Ishikawa (cell line): Measurements from ENCODE around the gene SHMT1.

ENCODE experiments used
- CEBPB ChIP-seq: IDR thresholded peaks from 2 replicates; pipeline ENCODE4 v1.6.1; 2012
- CREB1 ChIP-seq: IDR thresholded peaks from 2 replicates; pipeline ENCODE4 v1.6.1; 2012; ENCODE audit warnings: low read depth
- EGR1 ChIP-seq: IDR thresholded peaks from 2 replicates; pipeline ENCODE4 v1.6.1; 2012
- EP300 ChIP-seq: IDR thresholded peaks from 2 replicates; pipeline ENCODE4 v1.6.1; 2012; ENCODE audit warnings: borderline replicate concordance
- FOXM1 ChIP-seq: IDR thresholded peaks from 2 replicates; pipeline ENCODE4 v1.6.1; 2012; ENCODE audit warnings: low read depth, borderline replicate concordance
- NFIC ChIP-seq: IDR thresholded peaks from 2 replicates; pipeline ENCODE4 v1.6.1; 2012
- RAD21 ChIP-seq: IDR thresholded peaks from 2 replicates; pipeline ENCODE4 v1.6.1; 2012; ENCODE audit warnings: low read depth
- TAF1 ChIP-seq: IDR thresholded peaks from 2 replicates; pipeline ENCODE4 v1.6.1; 2012; ENCODE audit warnings: low read depth, mild to moderate bottlenecking
- TCF12 ChIP-seq: IDR thresholded peaks from 2 replicates; pipeline ENCODE4 v1.6.1; 2012; ENCODE audit warnings: low read depth
- TEAD4 ChIP-seq: IDR thresholded peaks from 2 replicates; pipeline ENCODE4 v1.6.1; 2012
- YY1 ChIP-seq: IDR thresholded peaks from 2 replicates; pipeline ENCODE4 v1.6.1; 2012; ENCODE audit warnings: low read depth
- ZBTB7A ChIP-seq: IDR thresholded peaks from 2 replicates; pipeline ENCODE4 v1.6.1; 2012; ENCODE audit warnings: low read depth
- TF ChIP-seq, protein P1 (sequence below): IDR thresholded peaks from 2 replicates; pipeline ENCODE4 v1.6.1; 2012
- TF ChIP-seq, protein P2 (sequence below): IDR thresholded peaks from 2 replicates; pipeline ENCODE4 v1.6.1; 2012
- TF ChIP-seq, protein P3 (sequence below): IDR thresholded peaks from 2 replicates; pipeline ENCODE4 v1.6.1; 2012; ENCODE audit warnings: low read depth, mild to moderate bottlenecking

Gene SHMT1

DNA sequence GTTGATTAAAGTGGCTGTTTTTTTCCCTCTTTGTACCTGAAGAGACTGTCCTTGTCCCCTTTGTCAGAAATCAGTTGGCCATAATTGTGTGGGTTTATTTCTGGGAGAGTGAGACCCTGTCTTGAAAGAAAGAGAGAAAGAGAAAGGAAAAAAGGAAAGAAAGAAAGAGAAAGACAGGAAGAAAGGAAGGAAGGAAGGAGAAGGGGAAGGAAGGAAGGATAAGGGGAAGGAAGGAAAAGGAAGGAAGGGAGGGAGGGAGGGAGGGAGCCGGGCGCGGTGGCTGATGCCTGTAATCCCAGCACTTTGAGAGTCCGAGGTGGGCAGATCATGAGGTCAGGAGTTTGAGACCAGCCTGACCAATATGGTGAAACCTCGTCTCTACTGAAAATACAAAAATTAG is 7.4 kb upstream of the SHMT1 start:
- no peak for TF ChIP-seq TAF1
- TF ChIP-seq, protein P1, sequence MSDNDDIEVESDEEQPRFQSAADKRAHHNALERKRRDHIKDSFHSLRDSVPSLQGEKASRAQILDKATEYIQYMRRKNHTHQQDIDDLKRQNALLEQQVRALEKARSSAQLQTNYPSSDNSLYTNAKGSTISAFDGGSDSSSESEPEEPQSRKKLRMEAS, result no peak
- TF ChIP-seq, protein P2, sequence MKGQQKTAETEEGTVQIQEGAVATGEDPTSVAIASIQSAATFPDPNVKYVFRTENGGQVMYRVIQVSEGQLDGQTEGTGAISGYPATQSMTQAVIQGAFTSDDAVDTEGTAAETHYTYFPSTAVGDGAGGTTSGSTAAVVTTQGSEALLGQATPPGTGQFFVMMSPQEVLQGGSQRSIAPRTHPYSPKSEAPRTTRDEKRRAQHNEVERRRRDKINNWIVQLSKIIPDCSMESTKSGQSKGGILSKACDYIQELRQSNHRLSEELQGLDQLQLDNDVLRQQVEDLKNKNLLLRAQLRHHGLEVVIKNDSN, result no peak

DNA sequence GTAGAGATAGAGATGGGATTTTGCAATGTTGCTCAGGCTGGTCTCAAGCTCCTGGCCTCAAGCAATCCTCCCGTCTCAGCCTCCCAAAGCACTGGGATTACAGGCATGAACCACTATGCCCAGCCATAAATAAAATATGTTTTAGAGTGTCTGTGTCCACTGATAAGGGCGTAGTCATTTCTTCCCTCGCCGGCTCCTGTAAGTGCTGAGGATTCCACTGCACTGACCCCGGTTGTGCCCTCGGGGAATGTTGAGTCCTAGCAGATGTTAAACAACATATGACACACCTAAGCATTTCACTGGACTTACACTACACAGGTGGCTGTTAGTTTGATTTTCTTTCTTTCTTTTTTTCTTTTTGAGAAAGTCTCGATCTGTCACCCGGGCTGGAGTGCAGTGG is 5.6 kb upstream of the SHMT1 start:
- TF ChIP-seq RAD21 (no peak), EGR1 (no peak), TEAD4 (no peak), NFIC (no peak), FOXM1 (no peak), CREB1 (no peak), ZBTB7A (no peak), TCF12 (no peak), CEBPB (no peak), YY1 (no peak), TAF1 (no peak), EP300 (no peak)
- TF ChIP-seq, protein P2, result no peak
- TF ChIP-seq, protein P3, sequence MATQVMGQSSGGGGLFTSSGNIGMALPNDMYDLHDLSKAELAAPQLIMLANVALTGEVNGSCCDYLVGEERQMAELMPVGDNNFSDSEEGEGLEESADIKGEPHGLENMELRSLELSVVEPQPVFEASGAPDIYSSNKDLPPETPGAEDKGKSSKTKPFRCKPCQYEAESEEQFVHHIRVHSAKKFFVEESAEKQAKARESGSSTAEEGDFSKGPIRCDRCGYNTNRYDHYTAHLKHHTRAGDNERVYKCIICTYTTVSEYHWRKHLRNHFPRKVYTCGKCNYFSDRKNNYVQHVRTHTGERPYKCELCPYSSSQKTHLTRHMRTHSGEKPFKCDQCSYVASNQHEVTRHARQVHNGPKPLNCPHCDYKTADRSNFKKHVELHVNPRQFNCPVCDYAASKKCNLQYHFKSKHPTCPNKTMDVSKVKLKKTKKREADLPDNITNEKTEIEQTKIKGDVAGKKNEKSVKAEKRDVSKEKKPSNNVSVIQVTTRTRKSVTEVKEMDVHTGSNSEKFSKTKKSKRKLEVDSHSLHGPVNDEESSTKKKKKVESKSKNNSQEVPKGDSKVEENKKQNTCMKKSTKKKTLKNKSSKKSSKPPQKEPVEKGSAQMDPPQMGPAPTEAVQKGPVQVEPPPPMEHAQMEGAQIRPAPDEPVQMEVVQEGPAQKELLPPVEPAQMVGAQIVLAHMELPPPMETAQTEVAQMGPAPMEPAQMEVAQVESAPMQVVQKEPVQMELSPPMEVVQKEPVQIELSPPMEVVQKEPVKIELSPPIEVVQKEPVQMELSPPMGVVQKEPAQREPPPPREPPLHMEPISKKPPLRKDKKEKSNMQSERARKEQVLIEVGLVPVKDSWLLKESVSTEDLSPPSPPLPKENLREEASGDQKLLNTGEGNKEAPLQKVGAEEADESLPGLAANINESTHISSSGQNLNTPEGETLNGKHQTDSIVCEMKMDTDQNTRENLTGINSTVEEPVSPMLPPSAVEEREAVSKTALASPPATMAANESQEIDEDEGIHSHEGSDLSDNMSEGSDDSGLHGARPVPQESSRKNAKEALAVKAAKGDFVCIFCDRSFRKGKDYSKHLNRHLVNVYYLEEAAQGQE, result no peak
- TF ChIP-seq, protein P1, result no peak

DNA sequence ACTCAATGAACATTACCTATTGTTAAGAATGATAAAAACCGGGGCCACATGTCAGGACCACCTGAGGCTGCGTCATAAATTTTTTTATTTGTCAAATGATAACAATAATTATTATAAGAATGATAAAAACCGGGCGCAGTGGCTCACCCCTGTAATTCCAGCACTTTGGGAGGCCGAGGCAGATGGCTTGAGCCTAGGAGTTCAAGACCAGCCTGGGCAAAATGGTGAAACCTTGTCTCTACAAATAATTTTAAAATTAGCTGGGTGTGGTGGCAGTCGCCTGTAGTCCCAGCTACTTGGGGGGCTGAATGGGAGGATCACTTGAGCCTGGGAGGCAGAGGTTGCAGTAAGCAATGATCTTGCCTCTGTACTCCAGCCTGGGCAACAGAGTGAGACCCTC is 816 bp upstream of the SHMT1 start:
- TF ChIP-seq EP300 (no peak), CEBPB (no peak), YY1 (no peak), NFIC (no peak), EGR1 (no peak), TAF1 (no peak)
- TF ChIP-seq, protein P3, result no peak

DNA sequence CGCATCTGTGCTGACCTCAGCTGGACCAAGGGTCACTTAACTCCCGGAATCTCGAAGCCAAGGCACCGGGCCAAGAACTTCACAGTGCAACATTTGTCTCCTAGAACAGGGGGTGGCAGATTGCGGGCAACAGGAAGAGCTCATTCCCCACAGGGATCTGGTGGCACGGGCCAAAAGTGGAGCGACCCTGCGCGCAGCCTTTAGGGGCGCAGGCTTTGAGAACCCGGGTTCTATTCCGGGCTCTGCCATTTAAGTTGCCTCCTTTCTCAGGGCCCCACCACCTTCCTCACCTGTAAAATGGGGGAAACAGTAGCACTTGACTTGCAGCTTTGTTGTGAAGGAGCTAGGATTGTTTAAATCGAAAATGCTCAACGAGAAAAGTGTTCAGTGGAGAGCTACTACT is 651 bp downstream of the SHMT1 start:
- peak; percentile 81; the same call in 1 of the 2 replicates for TF ChIP-seq TCF12
- TF ChIP-seq NFIC, result peak; percentile 95
- no peak; the same call in 1 of the 2 replicates for TF ChIP-seq EP300
- TF ChIP-seq TEAD4, result peak; percentile 88

DNA sequence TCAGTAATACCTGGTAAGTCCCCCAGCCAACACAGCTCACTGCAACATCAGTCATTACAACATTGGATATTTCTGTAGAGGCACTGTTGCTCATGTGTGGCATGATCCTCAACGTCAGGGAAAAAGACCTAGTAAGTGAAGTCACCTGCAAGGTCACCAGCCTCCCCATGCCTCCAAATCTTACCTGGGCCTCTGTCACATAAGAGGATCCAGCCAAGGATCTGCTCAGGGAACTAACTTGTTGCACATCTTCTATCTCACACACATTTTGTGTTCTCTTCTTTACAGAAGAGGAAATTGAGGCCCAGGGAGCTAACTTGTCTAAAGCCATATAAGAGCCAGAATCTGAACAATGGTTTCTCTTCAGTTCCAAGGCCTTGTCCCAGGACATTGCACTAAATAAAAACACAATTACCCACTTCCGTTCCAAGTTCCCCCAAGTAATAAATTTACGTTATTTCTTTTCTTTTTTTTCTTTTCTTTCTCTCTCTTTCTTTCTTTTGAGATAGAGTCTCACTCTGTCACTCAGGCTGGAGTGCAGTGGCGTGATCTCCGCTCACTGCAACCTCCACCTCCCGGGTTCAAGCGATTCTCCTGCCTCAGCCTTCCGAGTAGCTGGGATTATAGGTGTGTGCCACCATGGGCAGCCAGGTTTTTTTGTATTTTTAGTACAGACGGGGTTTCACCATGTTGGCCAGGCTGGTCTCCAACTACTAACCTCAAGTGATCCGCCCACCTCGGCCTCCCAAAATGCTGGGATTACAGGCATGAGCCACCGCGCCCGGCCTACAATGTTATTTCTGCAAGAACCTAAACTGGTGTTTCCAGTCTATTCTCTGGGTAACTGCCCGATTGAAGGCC is 1.3 kb downstream of the SHMT1 start:
- TF ChIP-seq TEAD4 (no peak), EP300 (0 out of 2 replicates have a peak, but pooled peaks have one; percentile 67)

DNA sequence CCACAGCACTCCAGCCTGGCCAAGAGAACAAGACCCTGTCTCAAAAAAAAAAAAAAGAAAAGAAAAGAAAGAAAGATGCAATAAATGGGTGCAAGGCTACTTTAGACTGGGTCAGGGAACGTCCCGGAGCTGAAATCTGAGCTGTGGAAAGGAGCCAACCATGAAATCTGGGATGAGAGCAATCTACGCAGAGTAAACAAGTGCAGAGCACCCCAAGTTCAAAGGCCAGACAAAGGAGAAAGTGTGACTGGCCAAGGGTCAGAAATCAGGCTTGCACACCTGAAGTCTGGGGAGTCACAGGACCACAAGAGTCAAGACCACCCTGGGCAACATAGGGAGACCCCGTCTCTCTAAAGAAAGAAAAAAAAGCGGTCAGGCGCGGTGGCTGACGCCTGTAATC is 2.8 kb downstream of the SHMT1 start:
- TF ChIP-seq YY1 (no peak), RAD21 (no peak), NFIC (no peak), TAF1 (no peak)
- TF ChIP-seq, protein P3, result no peak
